Peyer's patch (tissue), 4 donors: ENCODE data around the gene GNL2.

Experiments used
- POLR2A ChIP-seq, 2 donors: fragments of 450-650 bp; IDR thresholded peaks; one replicate each; pipeline ENCODE4 v1.5.1; 2017; ENCODE audit warnings: antibody characterized with exemption in 2 of 2, mild to moderate bottlenecking in 2 of 2, moderate library complexity in 2 of 2
- TF ChIP-seq, protein P1 (sequence below), 6 experiments: fragments of 450-650 bp in 4 of 6; fragments of 200-600 bp in 2 of 6; sonication (generic) in 1 of 6; IDR thresholded peaks; one replicate each; pipeline ENCODE4 v1.5.1; 2017 to 2019; ENCODE audit warnings: antibody characterized with exemption in 6 of 6, mild to moderate bottlenecking in 3 of 6, moderate library complexity in 1 of 6

- TF ChIP-seq, protein P1, sequence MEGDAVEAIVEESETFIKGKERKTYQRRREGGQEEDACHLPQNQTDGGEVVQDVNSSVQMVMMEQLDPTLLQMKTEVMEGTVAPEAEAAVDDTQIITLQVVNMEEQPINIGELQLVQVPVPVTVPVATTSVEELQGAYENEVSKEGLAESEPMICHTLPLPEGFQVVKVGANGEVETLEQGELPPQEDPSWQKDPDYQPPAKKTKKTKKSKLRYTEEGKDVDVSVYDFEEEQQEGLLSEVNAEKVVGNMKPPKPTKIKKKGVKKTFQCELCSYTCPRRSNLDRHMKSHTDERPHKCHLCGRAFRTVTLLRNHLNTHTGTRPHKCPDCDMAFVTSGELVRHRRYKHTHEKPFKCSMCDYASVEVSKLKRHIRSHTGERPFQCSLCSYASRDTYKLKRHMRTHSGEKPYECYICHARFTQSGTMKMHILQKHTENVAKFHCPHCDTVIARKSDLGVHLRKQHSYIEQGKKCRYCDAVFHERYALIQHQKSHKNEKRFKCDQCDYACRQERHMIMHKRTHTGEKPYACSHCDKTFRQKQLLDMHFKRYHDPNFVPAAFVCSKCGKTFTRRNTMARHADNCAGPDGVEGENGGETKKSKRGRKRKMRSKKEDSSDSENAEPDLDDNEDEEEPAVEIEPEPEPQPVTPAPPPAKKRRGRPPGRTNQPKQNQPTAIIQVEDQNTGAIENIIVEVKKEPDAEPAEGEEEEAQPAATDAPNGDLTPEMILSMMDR (IDR thresholded peaks at IDR 0.05): no peak
- TF ChIP-seq POLR2A (IDR thresholded peaks at IDR 0.05): no peak
These were observed 26.4 kb upstream of the GNL2 start for GRCh38 chr1:37622131-37622530.
